Testis (tissue), 3 donors: ENCODE results near the gene LIG4. TPM values are rescaled to one million over a fixed set of nuclear protein-coding genes. Genes with fewer than 3 reads are reported as not detected.

Experiments used
- DNase-seq: peaks from one replicate; pipeline ENCODE4 v3.0.0-alpha.2; 2019
- H3K27ac ChIP-seq, 2 donors: fragments of 200-600 bp; sonication (generic); one replicate each; pipeline ENCODE4 v1.5.1; 2019
- H3K27me3 ChIP-seq: fragments of 200-600 bp; sonication (generic); one replicate; pipeline ENCODE4 v1.5.1; 2019
- H3K36me3 ChIP-seq: fragments of 200-600 bp; sonication (generic); one replicate; pipeline ENCODE4 v1.5.1; 2017; ENCODE audit warnings: low read depth; ENCODE audit errors: missing control alignments
- H3K4me1 ChIP-seq: fragments of 200-600 bp; sonication (generic); one replicate; pipeline ENCODE4 v1.5.1; 2019
- H3K4me3 ChIP-seq, 2 donors: fragments of 200-600 bp; sonication (generic); one replicate each; pipeline ENCODE4 v1.5.1; 2017 to 2019
- H3K9me3 ChIP-seq: fragments of 200-600 bp; sonication (generic); one replicate; pipeline ENCODE4 v1.5.1; 2017
- POLR2A ChIP-seq: fragments of 450-650 bp; IDR thresholded peaks from one replicate; pipeline ENCODE4 v1.6.1; 2017; ENCODE audit warnings: antibody characterized with exemption, mild to moderate bottlenecking, moderate library complexity
- WGBS, 2 donors: methylation state at CpG; one replicate each; pipeline ENCODE4 v1.1.5; 2018; 5-methylcytosine and 5-hydroxymethylcytosine counted together
- intact Hi-C: fragments of 100-400 bp; cut with DNase I; formaldehyde crosslinking; loops from one replicate; pipeline ENCODE4 v1.15.1; 2023; ENCODE audit warnings: low total_unique reads
- polyA plus RNA-seq: library from polyadenylated mRNA; stranded (reverse); fragments of 350-450 nt; fragmentation: Illumina TruSeq; extraction: RNeasy Lipid Tissue Mini Kit (QIAGEN cat#74804); gene quantifications from one replicate; pipeline ENCODE4 v1.2.3, GENCODE V29; 2014; ENCODE audit warnings: low read depth, low replicate concordance; ENCODE audit not compliant: insufficient read depth
- total RNA-seq, 2 donors: library from RNA; depleted of rRNA; stranded (reverse); fragments of >200 nt; gene quantifications; one replicate each; pipeline ENCODE4 v1.2.3, GENCODE V29; 2016
- TF ChIP-seq, protein P1 (sequence below), 3 experiments: fragments of 450-650 bp in 2 of 3; fragments of 200-600 bp in 1 of 3; sonication (generic) in 1 of 3; IDR thresholded peaks; one replicate each; pipeline ENCODE4 v1.5.1; 2016 to 2019; ENCODE audit warnings: antibody characterized with exemption in 3 of 3, mild to moderate bottlenecking in 2 of 3, moderate library complexity in 1 of 3

The LIG4 gene
- total and polyA plus RNA-seq, 3 donors from 2014 or later: 10.1 to 16.3 (median 11.0) TPM

DNA sequence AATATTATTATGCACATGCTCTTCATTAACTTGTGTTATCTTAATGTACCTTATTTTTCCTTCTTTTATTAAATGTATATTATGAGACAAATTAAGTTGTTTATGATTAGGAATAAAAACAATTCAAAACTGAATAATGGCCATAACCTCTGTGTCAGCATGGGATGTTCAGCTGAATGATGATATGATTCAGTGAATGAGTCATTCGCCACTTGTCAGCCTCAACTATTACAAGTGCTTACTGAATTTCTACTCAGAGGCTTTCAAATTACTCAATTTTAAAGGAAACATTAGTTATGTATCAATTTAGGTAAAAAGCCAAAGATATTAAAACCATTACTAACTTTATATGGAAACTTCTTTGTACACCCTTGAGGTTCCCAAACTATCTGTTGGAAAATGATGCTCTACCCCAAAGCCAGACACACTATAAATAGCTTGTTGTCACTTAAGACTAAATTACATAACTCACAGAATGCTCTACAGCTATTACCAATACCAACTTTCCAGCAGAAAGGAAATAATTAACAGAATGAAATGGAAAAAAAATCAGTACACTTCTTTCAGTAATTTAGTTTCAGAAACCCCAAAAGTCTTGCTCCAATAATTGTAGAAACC lies 14.4 kb downstream of the LIG4 start:
- H3K36me3 ChIP-seq: no peaks in the 10 kb centered on the region
- no peaks in the 10 kb centered on the region for H3K4me1 ChIP-seq
- no peaks in the 10 kb centered on the region for H3K9me3 ChIP-seq
- H3K27me3 ChIP-seq: no peaks in the 10 kb centered on the region
- no peak overlapping the region for H3K4me3 ChIP-seq
- no peak for TF ChIP-seq POLR2A
- TF ChIP-seq, protein P1, sequence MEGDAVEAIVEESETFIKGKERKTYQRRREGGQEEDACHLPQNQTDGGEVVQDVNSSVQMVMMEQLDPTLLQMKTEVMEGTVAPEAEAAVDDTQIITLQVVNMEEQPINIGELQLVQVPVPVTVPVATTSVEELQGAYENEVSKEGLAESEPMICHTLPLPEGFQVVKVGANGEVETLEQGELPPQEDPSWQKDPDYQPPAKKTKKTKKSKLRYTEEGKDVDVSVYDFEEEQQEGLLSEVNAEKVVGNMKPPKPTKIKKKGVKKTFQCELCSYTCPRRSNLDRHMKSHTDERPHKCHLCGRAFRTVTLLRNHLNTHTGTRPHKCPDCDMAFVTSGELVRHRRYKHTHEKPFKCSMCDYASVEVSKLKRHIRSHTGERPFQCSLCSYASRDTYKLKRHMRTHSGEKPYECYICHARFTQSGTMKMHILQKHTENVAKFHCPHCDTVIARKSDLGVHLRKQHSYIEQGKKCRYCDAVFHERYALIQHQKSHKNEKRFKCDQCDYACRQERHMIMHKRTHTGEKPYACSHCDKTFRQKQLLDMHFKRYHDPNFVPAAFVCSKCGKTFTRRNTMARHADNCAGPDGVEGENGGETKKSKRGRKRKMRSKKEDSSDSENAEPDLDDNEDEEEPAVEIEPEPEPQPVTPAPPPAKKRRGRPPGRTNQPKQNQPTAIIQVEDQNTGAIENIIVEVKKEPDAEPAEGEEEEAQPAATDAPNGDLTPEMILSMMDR (IDR thresholded peaks at IDR 0.05): no peak
- WGBS, 2 donors: 88 to 91% methylated on average over 1 of the region's 1 CpG
- intact Hi-C loops: no loop called here
- no peak overlapping the region for H3K27ac ChIP-seq
- no peak for DNase-seq

DNA sequence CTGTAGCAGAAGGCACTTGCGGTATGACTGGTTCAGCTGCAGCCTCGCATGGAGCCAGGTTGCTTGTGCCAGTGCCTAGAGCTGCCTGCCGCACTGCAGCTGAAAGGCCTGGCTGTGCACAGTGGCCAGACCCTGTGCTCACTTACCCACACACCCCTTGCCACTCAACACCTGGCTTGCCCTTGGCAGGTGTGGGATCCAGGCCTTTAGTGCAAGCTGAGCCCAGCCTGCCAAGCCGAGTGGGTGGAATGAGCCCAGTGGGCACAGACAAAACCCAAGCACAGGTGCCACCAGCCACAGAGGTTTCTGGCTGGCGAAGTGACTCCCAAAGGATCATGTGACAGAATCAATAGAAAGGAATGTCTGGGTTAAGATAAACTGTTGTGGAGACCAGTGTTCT lies 19.5 kb downstream of the LIG4 start:
- no peak overlapping the region for H3K27ac ChIP-seq
- no peaks in the 10 kb centered on the region for H3K36me3 ChIP-seq
- no peaks in the 10 kb centered on the region for H3K4me1 ChIP-seq
- H3K27me3 ChIP-seq: no peaks in the 10 kb centered on the region
- no peaks in the 10 kb centered on the region for H3K9me3 ChIP-seq
- WGBS, 2 donors: 83 to 96% methylated on average over 4 to 5 of the region's 5 CpGs
- no peak overlapping the region for H3K4me3 ChIP-seq
- TF ChIP-seq, protein P1 (IDR thresholded peaks at IDR 0.05): no peak
- no peak for TF ChIP-seq POLR2A
- intact Hi-C loops: no loop called here
- no peak for DNase-seq

DNA sequence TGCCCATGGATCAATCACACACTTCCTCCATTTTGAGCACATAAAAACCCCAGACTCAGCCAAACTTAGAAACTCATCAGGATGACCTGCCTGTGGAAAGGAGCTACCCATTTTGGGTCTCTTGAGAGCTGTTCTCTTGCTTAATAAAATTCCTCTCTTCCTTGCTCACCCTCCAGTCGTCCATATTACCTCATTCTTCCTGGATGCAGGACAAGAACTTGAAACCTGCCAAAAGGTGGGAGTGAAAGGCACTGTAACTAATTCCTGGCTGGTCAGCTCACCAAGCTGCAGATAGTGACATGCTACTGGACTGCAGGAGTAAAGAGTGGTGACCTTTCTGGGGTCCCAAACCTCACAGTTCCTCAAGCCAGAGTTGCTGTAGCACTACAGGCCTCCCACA lies 20.2 kb downstream of the LIG4 start:
- Histone ChIP-seq H3K36me3 (no peaks in the 10 kb centered on the region), H3K4me1 (no peaks in the 10 kb centered on the region), H3K9me3 (no peaks in the 10 kb centered on the region), H3K27me3 (no peaks in the 10 kb centered on the region), H3K27ac (no peak overlapping the region), H3K4me3 (no peak overlapping the region)
- intact Hi-C loops: no loop called here
- 25 to 36% methylated on average over 1 of the region's 1 CpG for WGBS, 2 donors
- DNase-seq: no peak
- TF ChIP-seq, protein P1 (IDR thresholded peaks at IDR 0.05): no peak
- no peak for TF ChIP-seq POLR2A

DNA sequence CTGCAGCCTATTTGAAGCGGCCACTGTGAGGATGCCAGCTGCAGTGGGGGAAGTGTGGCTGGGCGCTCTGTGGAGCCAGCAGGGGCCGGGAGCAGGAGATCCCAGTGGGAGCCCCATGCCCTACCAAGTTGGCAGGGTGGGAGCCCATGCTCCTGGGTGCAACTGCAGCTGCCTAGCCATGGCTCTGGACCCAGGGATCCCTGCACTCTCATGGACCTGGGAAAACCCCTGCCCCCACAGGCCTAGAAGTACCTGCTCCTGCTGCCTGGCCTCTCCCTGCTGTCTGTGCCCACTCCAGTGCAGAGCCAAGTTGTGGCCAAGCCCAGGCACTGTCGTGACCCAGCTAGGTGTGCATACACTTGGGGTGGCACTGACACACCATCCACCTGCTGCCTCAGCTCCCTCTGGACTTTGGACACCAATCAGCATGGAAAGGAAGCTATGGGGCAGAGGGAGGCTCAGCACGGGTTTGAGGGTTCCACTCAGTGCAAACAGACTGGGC lies 20.9 kb downstream of the LIG4 start:
- TF ChIP-seq POLR2A: no peak
- TF ChIP-seq, protein P1 (IDR thresholded peaks at IDR 0.05): no peak

DNA sequence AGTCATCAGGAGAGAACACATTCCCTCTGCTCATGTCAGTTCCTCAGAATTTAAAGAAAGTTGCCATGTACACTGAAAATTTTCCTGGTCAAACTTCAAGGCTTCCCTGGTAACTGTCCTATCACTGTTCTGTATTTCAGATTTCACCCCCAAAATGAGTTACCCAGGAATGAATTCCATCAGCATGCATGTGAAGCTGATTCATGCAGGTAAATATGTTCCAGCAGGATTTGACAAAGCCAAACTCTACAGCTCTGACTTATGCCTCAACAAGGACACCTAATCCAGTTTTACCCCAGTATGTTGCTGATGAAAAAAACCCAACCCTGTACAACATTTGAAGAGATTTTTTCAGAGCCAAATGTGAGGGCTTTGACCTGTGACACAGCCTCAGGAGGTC lies 21.5 kb downstream of the LIG4 start:
- Histone ChIP-seq H3K4me3 (no peak overlapping the region), H3K27ac (no peak overlapping the region), H3K4me1 (no peaks in the 10 kb centered on the region), H3K27me3 (no peaks in the 10 kb centered on the region), H3K36me3 (no peaks in the 10 kb centered on the region), H3K9me3 (no peaks in the 10 kb centered on the region)
- no peak for TF ChIP-seq POLR2A
- TF ChIP-seq, protein P1 (IDR thresholded peaks at IDR 0.05): no peak
- DNase-seq: no peak
- intact Hi-C loops: no loop called here

More for the DNA sequence above, 20.9 kb downstream of the LIG4 start:
- Histone ChIP-seq H3K27me3 (no peaks in the 10 kb centered on the region), H3K4me3 (no peak overlapping the region), H3K36me3 (no peaks in the 10 kb centered on the region), H3K4me1 (no peaks in the 10 kb centered on the region), H3K27ac (no peak overlapping the region), H3K9me3 (no peaks in the 10 kb centered on the region)
- intact Hi-C loops: no loop called here
- no peak for DNase-seq
- WGBS, 2 donors: 82 to 87% methylated on average over 3 to 5 of the region's 5 CpGs
